Glutamatergic neuron (in vitro differentiated cells): ENCODE data around the gene CPSF3. TPM values are rescaled to one million over a fixed set of nuclear protein-coding genes. Genes with fewer than 3 reads are reported as not detected.
"Not testable (repeated sequence)": the region's sequence is repeated elsewhere in the genome, so short reads cannot be mapped to it uniquely, and the experiment has no call there.

Experiments used
- DNase-seq: peaks from one replicate; pipeline ENCODE4 v3.0.0; 2022
- H3K27ac Mint-ChIP-seq: one replicate; pipeline ENCODE4 v1.8.0; 2020; ENCODE audit warnings: mild to moderate bottlenecking, mixed read lengths, inconsistent platforms; ENCODE audit not compliant: unreplicated experiment
- H3K27me3 Mint-ChIP-seq: one replicate; pipeline ENCODE4 v1.8.0; 2020; ENCODE audit warnings: mild to moderate bottlenecking, moderate library complexity, mixed read lengths, inconsistent platforms; ENCODE audit not compliant: unreplicated experiment
- H3K36me3 Mint-ChIP-seq: one replicate; pipeline ENCODE4 v1.8.0; 2020; ENCODE audit warnings: mild to moderate bottlenecking, mixed read lengths, inconsistent platforms; ENCODE audit not compliant: unreplicated experiment
- H3K4me1 Mint-ChIP-seq: one replicate; pipeline ENCODE4 v1.8.0; 2020; ENCODE audit warnings: mild to moderate bottlenecking, low read depth, mixed read lengths, inconsistent platforms; ENCODE audit not compliant: unreplicated experiment
- H3K4me3 Mint-ChIP-seq: one replicate; pipeline ENCODE4 v1.8.0; 2020; ENCODE audit warnings: mild to moderate bottlenecking, mixed read lengths, inconsistent platforms; ENCODE audit not compliant: unreplicated experiment
- H3K9me3 Mint-ChIP-seq: one replicate; pipeline ENCODE4 v1.8.0; 2020; ENCODE audit warnings: mild to moderate bottlenecking, moderate library complexity, mixed read lengths, inconsistent platforms; ENCODE audit not compliant: unreplicated experiment
- CTCF ChIP-seq: fragments of 200-600 bp; sonication (generic); IDR thresholded peaks from one replicate; pipeline ENCODE4 v1.5.0; 2021; ENCODE audit not compliant: partially characterized antibody, unreplicated experiment
- total RNA-seq: library from RNA; stranded (reverse); fragmentation: NEBNext Ultra II Directional; extraction: Animal tissue kit (Norgen Biotek cat#: 25700); gene quantifications from one replicate; pipeline ENCODE4 v1.2.1, GENCODE V29; 2021; ENCODE audit not compliant: unreplicated experiment

Gene CPSF3
- total RNA-seq, 1 donor from 2014 or later: 33.3 TPM

GRCh38 chr2:9394816-9395215, 28.6 kb upstream of the CPSF3 start:
- H3K27me3 Mint-ChIP-seq: peaks cover 3% of the 10 kb centered on the region
- H3K36me3 Mint-ChIP-seq: no peaks in the 10 kb centered on the region
- peaks cover 5% of the 10 kb centered on the region for H3K4me1 Mint-ChIP-seq
- H3K27ac Mint-ChIP-seq: no peak overlapping the region
- no peak overlapping the region for H3K4me3 Mint-ChIP-seq
- no peaks in the 10 kb centered on the region for H3K9me3 Mint-ChIP-seq
- no peak for DNase-seq
- no peak for TF ChIP-seq CTCF

GRCh38 chr2:9397201-9397600, 26.3 kb upstream of the CPSF3 start:
- H3K27me3 Mint-ChIP-seq: peaks cover 2% of the 10 kb centered on the region
- TF ChIP-seq CTCF: no peak
- DNase-seq: no peak
- no peak overlapping the region for H3K27ac Mint-ChIP-seq
- no peaks in the 10 kb centered on the region for H3K36me3 Mint-ChIP-seq
- H3K4me3 Mint-ChIP-seq: no peak overlapping the region
- H3K4me1 Mint-ChIP-seq: peaks cover 5% of the 10 kb centered on the region
- H3K9me3 Mint-ChIP-seq: peaks cover 2% of the 10 kb centered on the region

- H3K4me1 Mint-ChIP-seq, H3K4me3 Mint-ChIP-seq, H3K36me3 Mint-ChIP-seq, H3K9me3 Mint-ChIP-seq, DNase-seq, H3K27me3 Mint-ChIP-seq, H3K27ac Mint-ChIP-seq: not testable (repeated sequence)
Measured at GRCh38 chr2:9398251-9398650, 25.2 kb upstream of the CPSF3 start.

DNA sequence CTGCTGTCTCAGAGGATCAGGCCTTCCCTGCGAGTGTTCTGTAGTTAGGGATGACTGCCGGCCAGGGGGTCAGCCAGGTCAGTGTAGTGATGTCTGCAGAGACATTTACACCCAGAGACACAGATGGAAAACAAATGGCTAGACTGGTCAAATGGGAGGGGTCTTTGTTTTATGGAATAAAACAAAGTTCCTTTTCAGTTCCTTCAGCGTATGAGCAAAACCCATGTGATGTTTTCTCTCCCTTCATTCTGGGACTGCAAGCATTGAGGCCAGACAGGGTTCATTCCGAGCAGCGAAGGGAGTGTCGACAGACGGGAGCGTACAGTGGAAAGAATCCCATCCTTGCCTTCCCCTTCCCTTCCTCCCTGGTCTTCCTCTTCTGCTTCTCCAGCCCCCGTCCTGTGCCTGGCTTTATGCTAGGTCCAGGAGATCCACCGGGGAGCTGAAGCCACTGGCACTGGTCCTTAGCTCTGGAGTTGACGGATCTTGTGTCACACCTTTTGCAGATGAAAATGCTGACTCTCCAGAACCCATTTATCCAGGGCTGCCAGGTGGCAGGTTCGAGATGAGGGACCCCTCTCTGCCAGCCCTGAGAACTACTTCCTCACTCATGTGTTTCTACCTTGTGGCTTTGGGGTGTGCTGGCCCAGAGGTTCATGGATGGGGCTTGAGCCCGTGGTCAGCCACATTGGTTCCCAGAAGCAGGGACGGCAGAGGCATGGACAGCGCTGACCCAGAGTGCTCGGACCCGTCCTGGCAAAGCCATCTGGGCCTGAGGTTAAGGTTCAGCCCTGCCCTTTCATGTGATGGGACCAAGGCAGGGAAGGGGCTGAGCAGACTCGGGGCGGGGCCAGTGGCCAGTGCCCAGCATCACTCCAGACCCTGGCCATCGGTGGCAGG, 24.3 kb upstream of the CPSF3 start:
- no peak for DNase-seq
- Mint-ChIP-seq H3K4me1 (peaks cover 2% of the 10 kb centered on the region), H3K9me3 (peaks cover 2% of the 10 kb centered on the region), H3K36me3 (no peaks in the 10 kb centered on the region), H3K4me3 (no peak overlapping the region), H3K27me3 (peaks cover 2% of the 10 kb centered on the region), H3K27ac (no peak overlapping the region)
- no peak for TF ChIP-seq CTCF

DNA sequence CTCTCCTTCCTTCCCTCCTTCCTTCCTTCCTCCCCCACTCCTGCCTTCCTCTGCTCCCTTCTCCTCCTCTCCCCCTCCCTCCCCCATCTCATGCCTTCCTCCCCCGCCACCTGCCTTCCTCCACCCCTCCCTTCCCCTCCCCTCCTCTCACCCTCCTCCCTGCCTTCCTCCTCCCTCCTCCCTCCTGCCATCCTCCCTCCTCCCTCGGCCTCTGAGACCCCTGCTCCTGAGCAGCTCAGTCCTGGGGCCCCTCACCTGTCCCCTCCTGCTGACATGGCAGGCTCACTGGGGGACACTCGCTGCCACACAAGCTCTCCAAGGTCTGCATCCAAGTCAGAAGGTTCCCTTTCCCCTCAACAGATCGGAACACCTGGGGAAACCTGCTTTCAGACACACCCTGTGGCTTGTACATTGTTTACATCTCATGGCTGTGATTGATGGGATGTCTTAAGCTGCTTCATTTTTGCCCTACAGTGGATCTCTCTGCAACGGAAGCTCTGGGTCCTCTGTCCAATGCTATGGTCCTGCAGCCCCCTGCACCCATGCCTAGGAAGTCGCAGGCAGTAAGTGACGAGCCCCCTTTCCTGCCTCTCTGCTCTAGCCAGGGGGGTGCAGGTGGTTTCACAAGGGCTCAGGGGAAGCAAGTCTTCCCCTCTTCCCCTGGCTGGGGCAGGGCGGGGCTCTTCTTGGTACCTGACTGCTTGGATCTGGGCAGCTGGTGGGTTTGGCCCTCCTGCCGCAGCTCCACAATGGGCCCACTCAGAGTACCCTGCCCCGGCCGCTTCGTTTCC, 23.0 kb upstream of the CPSF3 start:
- H3K27ac Mint-ChIP-seq: no peak overlapping the region
- H3K4me1 Mint-ChIP-seq: peaks cover 2% of the 10 kb centered on the region
- no peak for DNase-seq
- peaks cover 2% of the 10 kb centered on the region for H3K27me3 Mint-ChIP-seq
- H3K4me3 Mint-ChIP-seq: no peak overlapping the region
- no peaks in the 10 kb centered on the region for H3K36me3 Mint-ChIP-seq
- peaks cover 2% of the 10 kb centered on the region for H3K9me3 Mint-ChIP-seq
- TF ChIP-seq CTCF: no peak
